ENCODE measurements around the gene IFITM5.
"Not testable (repeated sequence)": the region's sequence is repeated elsewhere in the genome, so short reads cannot be mapped to it uniquely, and the experiment has no call there.

Gene IFITM5

DNA sequence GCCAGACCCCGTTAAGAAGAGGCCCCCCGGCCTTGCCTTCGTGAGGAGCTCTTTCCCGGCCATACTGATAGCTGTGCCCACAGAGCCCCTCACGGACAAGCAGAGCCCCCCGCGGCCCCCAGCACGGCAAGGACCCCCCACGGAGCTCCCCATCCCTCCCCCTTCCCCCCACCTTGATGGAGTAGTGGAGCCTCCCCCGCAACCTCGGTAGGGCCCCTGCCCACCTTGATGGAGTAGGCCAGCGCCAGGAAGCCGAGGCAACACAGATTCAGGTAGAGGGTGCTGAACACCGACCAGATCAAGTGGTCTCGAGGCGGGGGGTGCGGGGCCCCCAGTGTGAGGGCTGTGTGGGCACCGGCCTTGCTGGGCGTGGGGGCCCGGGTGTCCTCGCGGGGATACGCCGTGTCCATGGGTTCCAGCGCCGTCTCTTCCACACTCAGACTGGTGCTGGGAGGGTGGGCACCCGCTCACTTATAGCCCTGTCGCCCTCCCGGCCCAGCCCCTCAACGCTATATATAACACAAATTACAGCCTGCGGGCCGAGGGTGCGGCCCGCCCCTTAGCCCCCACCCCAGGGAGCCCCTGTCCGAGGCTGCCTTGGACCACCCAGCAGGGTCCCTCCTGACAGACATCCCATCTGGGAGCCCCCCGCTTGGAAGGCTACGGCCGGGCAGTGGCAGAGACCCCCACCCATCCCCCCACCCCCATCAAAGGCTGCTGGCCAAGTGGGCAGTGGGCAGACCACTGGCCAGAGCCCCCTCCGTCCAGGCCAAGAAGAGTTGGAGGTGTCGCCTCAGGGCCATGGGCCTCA lies at the start of gene IFITM5:
Gene IFITM5, minus strand, starts transcription at position 446 of the 811 bp plus-strand sequence. Its CDS starts 36 bp downstream, at position 410.
- no peak for DNase-seq

DNA sequence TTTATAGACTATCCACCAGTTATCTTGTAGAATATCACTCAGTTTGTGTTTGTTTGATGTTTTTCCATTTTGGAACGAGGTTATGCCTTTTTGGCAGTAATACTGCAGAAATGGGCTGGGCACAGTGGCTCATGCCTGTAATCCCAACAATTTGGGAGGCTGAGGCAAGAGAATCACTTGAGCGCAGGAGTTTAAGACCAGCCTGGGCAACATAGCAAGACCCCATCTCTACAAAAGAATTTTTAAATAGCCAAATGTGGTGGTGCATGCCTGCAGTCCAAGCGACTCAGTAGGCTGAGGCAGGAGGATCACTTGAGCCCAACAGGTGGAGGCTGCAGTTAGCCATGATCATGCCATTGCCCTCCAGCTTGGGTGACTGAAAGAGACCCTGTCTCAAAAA lies 47.2 kb upstream of the IFITM5 start:
- no peak for DNase-seq

DNA sequence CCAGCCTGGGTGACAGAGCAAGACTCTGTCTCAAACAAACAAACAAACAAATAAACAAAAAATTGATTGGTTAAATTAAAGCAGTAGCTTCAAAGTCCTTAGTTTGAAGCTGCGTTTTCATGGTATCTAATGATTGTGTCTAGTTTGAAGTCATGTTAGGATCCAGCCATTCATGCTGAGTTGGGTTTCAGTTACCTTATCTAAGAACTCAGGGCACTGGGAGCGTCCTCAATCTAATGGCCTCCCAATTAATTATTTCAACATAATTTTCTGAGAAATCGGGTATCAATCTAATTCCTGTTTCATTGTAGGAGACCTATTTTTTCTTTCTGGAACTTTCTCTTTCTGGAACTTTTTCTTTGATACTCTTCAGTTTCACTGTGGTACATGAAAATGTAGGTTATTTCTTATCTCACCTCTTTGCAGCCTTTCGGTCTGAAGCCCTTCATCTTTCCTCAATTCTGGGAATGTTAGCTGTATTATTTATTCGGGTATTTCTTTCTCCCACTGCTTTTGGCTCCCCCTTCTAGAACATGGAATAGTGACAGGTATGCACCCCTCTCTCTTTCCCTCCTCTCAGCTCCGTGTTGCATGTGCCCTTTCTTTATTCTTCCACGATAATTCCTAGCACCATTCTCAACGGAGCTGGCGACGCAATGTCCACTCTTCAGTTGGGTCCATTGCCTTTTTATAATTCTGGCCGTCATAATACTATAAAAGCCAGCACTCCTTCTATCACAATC lies 45.7 kb upstream of the IFITM5 start:
- no peak for DNase-seq

DNA sequence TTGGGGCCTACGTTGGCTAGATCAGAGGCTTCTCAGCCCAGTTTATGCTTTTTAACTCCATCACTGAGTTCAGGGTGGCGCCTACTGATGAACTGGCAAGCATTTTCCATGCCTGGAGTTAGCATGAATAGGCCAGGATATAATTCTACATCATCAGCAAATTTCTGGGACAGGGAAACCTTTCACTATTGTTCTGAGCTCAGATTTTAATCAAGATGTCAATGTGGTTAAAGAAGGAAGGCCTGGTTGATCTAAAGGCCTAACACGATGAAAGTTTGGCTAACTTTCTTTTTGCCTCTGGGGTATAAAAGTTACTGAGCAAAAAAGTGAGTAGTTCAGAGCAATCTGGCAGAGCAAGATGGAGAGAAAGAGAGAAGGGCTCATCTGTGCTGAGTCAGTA lies 43.0 kb upstream of the IFITM5 start:
- no peak for DNase-seq

DNA sequence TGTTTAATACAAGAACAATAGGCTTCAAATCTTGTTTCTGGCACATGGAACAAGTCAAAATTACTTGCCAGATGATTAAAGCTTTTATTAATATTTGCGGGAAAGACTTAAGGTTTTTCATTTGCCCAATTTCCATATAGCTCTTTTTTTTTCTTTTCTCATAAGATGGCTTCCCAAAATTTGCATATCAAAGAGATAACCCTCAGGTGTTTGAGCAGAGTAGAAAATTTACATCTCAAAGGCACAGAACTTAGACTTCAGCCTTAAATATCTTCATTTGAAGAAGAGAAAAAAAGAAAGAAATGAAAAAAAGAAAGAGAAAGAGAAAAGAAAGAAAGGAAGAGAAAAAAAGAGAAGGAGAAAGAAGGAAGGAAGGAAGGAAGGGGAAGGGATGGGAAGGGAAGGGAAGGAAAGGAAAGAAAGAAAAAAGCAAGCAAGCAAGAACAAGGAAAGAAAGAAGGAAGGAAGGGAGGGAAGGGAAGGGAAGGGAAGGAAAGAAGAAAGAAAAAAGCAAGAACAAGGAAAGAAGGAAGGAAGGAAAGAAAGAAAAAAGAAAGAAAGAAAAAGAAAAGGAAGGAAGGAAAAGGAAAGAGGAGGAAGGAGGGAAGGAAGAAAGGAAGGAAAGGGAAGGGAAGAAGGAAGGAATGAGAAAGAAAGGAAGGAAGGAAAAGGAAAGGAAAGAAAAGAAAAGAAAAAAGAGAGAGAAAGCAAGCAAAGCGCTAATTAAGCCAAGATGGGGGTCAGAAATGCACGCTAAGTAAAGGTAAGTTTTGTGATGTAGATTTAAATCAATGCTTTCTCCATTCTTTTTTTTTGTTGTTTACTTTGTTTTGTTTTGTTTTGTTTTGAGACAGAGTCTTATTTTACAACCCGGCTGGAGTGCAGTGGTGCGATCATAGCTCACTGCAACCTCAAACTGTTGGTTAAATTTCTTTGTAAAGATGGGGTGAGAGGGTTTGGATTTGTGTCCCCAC lies 41.5 kb upstream of the IFITM5 start:
- no peak for DNase-seq

DNA sequence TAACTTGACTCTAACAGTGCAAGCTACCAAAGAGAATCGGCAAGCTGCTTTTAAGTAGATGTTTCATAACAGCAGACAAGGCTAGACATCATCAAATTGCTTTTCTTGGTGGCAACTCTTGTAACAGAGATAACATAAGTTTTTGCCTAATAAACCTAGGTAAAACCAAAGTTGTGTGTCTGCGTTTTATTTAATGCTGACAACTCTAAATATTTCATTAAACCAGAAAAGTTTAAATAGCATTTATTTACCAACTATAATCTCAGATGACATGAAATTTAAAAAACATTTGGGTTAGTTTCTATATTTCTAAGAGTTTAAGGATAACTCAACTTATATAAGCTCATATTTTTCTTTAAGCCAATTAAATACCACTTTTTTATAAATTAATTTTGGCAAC lies 40.6 kb upstream of the IFITM5 start:
- DNase-seq, result no peak

DNA sequence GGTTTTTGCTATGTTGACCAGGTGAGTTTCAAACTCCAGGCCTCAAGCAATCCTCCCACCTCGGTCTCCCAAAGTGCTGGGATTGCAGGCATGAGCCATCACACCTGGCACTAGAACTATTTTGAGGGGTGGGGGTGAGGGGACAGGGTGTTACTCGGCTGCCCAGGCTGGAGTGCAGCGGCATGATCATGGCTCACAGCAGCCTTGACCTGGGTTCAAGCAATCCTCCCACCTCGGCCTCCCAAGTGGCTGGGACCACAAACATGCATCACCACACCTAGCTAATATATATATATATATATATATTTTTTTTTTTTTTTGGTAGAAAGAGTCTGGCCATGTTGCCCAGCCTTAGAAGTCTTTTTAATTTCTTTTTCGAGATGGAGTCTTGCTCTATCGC lies 38.4 kb upstream of the IFITM5 start:
- no peak for DNase-seq

DNA sequence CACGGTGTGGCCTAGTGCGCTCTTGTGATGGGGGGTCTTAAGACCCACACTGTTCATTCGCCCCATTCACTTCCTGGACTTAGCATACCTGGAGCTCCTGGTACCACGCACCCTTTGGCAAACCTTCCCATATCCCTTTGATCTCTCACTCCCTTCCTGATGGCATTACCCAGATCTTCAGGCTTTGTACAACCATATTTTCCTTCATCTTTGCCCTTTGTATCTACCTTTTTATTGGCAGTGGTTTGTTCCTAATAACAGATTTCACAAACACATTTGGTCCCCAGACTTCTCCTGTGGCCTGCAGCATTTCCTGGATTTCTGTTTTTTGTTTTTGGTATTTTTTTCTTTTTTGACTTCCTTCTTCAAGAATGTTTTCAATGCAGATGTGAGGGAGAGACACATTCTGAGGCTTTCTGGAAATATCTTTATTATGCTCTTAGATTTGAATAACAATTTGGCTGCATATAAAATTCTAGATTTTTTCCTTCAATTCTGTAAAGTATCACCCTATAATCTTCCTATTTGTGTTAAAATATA lies 37.4 kb upstream of the IFITM5 start:
- no peak for DNase-seq

DNA sequence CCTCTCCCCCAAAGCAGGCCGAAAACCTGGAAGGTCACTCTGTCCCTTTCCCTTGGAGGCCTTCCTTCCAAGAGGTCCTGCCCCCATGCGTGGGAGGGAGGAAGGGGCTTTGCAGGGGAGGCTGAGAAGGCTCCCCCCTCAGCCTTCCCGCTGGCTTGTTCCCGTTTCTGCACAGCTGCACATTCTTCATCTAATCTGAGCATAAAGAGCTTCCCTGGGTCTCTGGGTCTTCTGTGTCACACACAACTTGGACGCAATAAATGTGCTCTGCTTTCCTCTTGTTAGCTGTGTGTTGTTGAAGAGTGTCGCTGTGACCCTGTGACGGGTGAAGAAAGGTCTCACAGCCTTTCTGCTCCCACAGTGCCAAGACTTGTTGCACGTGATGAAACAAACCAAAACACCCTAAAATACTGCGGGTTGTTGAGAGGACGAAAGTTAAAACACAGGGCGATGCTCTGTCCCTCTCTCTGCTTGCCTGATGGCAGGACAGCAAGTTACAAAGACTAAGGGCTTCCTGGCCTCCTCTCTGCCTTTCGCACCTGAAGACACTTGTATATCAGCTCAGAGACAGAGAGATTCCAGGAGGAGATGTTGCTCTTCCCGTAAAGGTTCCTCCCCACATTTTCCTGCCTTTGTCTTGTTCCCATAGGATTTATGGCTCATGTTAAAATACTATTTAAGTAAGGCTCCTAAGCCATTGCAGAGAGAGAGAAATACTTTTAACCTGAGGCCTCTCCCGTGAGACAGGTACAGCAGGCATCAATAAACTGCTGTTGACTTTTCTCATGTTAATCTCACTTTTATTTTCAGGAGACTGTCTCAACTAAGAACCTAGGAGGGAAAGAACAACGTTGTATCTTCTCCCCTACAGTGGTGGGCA lies 36.7 kb upstream of the IFITM5 start:
- no peak for DNase-seq

DNA sequence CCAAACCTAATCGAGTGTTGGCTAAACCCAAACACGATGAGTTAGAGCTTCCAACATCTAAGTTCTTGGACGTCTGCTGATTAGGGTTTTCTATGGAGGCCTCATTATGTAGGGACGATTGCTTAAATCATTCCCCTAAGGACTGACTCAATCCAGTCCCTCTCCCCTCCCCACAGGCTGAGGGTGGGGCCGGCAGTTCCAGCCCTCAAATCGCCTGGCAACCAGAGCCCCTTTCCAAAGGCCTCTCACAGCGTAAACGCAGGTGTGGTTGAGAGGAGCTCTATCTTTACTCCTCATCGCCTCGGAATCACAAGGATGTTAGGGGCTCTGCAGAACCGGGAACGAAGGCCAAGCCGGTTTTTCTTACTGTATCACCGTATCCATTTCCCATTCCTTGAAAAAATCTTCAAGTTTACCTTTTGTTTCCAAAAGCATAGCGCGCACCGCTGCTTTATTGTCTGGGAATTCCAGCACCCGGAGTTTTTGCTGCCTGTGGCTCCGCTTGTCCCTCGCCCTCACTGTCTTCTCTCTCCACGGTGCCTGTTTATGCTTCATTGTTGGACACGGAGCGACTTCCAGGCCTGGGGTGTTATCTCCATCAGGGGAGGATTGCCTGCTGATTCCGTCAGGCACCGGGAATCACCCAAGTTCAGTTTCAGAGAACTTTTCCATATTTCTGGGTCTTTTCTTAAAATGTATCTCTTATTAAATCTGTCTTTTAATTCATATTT lies 35.1 kb upstream of the IFITM5 start:
- peak; percentile 44 for DNase-seq

DNA sequence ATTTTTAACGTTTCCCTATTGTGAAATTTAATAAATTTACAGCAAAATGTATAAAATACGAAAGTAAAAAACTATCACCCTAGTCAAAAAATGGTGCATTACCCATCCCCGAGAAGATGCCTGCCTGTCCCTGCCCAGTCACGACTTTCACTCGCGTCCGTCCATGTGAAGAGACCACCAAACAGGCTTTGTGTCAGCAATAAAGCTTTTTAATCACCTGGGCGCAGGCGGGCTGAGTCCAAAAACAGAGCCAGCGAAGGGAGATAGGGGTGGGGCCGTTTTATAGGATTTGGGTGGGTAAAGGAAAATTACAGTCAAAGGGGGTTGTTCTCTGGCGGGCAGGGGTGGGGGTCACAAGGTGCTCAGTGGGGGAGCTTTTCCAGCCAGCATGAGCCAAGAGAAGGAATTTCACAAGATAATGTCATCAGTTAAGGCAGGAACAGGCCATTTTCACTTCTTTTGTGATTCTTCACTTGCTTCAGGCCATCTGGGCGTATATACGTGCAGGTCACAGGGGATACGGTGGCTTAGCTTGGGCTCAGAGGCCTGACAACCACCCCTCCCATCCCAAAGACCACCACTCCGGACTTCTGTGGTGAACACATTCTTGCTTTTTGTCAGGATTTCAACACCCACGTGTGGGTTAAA lies 34.4 kb upstream of the IFITM5 start:
- not testable (repeated sequence) for DNase-seq

DNA sequence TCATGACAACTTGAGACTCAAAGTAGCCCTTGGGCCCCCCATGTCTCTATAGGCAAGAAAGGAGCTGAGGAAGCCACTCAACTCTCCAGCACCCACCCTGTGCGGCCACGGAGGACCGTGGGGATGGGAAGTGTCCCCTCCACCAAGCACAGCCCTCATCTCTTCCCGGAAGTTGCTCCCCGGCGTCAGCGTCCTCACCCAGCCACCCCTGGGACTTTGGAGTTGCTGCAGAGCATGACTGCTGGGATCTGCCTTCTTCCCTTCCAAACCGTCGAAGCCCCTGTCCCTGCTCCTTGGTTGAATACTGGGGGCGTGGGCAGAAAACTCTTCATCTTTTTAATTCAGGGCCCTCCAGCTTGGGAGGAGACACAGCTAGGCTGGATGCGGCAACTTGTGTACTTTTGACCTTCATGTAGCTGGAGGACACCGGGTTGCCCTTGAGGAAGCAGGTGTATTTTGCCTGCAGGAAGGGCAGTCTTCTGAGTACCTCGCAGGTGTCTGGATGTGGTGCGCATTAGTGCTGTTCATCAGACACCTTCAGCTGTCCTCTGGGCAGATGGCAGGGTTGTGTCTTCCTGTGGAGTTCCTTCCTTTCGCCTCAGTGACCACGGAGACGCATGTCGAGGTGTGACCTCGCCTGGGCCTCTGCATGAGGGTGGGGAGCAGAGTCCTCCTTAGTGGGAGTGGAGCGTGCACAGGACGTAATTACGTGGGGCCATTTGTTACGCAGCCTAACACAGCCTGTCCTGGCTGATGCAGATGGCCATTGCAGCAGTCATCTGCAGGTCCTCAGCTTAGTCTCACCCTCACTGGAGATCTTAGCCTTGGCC lies 33.5 kb upstream of the IFITM5 start:
- DNase-seq, result no peak

DNA sequence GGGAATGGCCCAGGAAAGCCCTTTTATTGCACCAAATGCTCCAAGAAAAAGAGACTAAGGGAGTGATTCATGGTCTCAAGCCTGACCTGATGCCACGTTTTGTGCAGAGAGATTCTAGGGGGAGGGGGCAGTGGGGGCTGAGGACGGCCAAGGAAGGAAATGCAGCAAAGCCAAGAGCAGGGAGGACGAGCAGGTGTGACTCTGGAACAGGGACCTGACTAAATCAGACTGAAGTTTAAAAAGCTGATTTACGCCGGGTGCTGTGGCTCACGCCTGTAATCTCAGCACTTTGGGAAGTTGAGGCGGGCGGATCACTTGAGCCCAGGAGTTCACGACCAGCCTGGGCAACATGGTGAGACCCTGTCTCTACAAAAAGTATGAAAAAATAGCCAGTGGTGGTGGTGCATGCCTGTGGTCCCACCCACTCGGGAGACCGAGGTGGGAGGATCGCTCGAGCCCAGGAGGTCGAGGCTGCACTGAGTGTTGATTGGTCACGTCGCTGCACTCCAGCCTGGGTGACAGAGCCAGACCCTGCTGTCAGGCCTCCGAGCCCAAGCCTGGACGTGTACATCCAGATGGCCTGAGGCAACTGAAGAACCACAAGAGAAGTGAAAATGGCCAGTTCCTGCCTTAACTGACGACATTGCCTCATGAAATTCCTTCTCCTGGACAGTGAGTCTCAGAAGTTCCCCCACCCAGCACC lies 32.2 kb upstream of the IFITM5 start:
- DNase-seq, result no peak

DNA sequence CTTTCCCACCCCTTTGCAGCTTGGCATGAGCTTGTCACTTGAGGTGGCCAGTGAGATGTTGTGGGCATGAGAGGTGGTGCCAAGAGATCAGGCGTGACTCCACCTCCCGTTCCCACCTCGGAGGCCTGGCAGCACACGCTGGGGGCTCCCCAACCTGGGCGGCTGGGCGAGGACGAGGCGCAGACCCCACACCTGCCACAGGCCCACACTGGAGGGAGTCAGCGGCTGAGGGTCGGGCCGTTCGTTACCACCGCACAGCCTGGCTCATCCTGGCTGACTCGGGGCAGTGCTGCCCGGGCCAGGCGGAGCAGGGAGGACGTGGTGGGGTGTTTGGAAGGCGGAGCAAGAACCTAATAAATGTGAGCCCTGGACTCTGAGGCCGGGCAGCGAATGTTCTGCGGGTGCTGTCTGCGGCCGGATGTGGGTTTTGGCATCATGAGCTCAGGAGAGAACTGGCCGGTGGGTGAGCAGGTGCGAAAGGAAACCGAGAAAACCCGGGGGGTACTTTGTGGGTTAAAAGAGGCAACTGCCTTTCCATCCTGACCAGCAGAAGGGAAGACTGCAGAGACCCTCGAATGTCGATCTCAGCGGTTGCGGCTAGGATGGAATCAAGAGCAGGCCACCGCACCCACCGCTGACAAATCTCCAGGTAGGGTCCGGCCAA lies 31.5 kb upstream of the IFITM5 start:
- no peak for DNase-seq

DNA sequence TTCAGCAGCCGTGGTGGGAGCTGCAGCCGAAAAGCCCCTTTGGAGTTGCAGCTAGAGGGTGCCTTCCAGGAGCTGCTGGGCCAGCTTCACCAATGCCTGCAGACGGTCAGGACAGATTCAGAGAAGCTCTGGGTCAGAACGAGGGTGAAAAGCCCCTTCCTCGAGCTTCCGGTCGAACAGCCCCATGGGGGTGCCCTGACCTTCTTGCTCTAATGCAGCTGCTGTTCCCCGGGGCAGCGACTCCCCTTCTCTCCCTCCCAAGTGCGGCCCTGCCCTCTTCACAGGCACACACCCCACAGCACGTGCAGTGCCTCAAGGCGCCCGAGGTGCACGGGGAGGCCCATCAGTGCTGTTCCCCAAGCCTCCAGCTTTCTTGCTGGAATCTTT lies 31.0 kb upstream of the IFITM5 start:
- no peak for DNase-seq

DNA sequence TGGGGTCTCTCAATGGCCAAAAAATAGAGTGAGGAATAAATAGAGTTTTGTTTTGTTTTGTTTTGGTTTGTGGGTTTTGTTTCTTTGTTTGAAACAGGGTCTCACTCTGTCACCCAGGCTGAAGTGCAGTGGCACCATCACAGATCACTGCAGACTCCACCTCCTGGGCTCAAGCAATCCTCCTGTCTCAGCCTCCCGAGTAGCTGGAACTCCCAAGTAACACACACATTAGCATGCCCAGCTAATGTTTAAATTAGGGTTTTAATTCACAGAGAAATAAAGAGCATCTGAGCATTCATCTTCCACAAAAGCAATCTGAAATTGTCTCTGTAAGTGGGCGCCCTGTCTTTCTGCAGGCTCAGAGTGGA lies 30.5 kb upstream of the IFITM5 start:
- DNase-seq, result no peak

DNA sequence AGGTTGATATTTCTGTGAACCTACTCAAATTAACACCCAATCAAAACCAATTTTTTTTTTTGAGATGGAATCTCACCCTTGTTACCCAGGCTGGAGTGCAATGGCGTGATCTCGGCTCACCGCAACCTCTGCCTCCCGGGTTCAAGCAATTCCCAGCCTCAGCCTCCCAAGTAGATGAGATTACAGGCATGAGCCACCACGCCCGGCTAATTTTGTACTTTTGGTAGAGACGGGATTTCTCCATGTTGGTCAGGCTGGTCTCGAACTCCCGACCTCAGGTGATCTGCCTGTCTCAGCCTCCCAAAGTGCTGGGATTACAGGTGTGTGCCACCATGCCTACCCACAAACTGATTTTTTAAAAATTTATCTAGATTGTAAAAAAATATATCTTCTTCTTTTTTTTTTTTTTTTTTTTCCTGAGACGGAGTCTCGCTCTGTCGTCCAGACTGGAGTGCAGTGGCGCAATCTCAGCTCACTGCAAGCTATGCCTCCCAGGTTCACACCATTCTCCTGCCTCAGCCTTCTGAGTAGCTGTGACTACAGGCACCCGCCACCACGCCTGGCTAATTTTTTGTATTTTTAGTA lies 29.3 kb upstream of the IFITM5 start:
- DNase-seq, result not testable (repeated sequence)

DNA sequence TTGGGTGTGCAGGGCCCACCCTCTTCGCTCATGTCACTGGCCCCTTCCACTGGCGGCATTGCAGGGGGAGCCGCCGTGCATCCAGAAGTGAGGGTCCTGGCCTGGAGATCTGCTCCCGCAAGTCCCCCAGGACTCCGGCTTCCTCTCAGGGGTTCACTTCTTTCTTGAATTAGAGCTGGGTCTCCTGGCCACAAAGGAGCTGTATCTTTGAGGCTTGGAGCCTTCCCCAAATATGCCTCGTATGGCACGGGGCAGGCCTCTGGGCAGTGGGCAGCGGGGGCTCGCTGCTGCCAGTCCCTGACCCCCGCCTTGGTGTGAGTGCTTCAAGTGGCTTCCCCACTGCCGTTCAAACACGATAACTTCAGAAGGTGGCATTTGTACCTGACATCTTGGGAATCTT lies 28.7 kb upstream of the IFITM5 start:
- DNase-seq, result no peak

Measured in COR-L47 (cell line).